ENCODE measurements around the gene AREL1.

Gene AREL1

DNA sequence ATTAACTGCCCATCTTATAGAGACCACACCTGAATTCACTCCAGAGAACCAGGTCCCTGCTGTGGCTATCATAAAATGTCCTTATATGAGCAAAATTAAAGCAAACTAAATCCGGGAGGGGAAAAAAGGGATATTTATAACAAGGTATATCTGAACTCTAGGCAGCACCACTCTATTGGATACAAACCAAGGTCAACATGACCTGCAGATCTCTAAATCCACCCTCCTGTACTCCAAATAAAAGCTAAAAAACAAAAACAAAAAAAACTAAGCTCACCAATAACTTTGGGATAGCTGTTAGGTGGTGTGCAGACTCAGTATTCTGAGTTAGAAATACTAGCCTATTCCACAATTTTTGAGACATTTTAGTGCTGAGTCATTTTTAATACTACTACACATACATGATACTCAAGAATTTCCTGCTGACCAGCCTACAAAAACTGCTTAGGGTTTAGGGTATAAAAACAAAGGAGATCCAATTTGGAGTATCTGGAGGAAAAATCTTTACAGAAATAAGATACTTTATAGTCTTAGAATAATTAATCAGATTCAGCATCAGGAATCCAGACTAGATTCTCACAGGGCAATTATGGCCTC, 54.2 kb downstream of the AREL1 start:
- H3K4me3 Mint-ChIP-seq, result no peak overlapping the region
- no peaks in the 10 kb centered on the region for H3K9me3 Mint-ChIP-seq (ENCODE audit: low read depth)
- peaks cover 9% of the 10 kb centered on the region for H3K36me3 Mint-ChIP-seq
- H3K27me3 Mint-ChIP-seq, result no peaks in the 10 kb centered on the region
- no peak overlapping the region for H3K27ac Mint-ChIP-seq
- H3K4me1 Mint-ChIP-seq (ENCODE audit: low read depth), result no peaks in the 10 kb centered on the region

DNA sequence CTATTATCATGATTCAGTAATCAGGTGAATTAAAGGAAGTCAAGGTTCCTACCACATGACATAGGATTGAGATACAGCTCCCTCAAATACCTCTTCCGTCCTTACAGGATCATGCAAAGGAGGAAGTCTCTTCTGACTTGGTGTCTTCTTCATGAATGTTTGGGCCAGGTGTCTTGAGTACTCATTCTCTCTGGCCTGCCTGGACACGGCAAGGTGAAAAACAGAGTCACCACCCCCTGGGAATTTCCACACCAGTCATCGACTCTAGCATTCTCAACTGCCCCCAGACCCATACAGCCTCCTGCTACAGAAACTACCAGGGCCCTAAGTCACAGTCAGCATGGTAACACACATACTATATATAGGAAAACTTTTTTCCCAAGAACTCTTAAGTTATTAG, 55.9 kb downstream of the AREL1 start:
- no peaks in the 10 kb centered on the region for H3K9me3 Mint-ChIP-seq (ENCODE audit: low read depth)
- no peak overlapping the region for H3K4me3 Mint-ChIP-seq
- H3K27ac Mint-ChIP-seq, result no peak overlapping the region

GRCh38 chr14:74655599-74656395, 57.1 kb downstream of the AREL1 start:
- no peak overlapping the region for H3K4me3 Mint-ChIP-seq
- no peaks in the 10 kb centered on the region for H3K27me3 Mint-ChIP-seq
- H3K27ac Mint-ChIP-seq, result no peak overlapping the region
- H3K4me1 Mint-ChIP-seq (ENCODE audit: low read depth), result peaks cover 3% of the 10 kb centered on the region
- H3K36me3 Mint-ChIP-seq, result peaks cover 2% of the 10 kb centered on the region
- H3K9me3 Mint-ChIP-seq (ENCODE audit: low read depth), result no peaks in the 10 kb centered on the region

More for the DNA sequence above, 55.9 kb downstream of the AREL1 start:
- no peaks in the 10 kb centered on the region for H3K27me3 Mint-ChIP-seq
- peaks cover 7% of the 10 kb centered on the region for H3K36me3 Mint-ChIP-seq
- no peaks in the 10 kb centered on the region for H3K4me1 Mint-ChIP-seq (ENCODE audit: low read depth)

DNA sequence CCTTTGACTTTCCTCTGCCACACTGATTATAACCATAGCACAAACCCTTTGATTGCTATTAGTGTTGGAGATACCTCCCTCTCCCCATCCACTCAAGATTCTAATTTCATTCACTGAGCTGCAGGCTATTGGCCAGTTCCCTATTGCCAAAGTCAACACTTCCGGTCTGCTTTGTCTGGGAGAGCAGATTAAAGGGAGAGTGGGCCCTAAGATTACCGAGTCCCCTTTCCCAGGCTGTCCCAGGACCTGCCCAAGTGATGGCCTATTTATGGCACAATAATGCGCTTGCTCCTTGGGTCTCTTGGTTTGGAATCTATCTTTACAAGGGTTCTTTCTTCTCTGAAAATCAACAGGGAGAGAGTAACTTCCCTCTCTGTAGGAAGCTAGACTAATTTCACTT, 57.9 kb downstream of the AREL1 start:
- Mint-ChIP-seq H3K9me3 (ENCODE audit: low read depth) (no peaks in the 10 kb centered on the region), H3K27ac (no peak overlapping the region), H3K4me3 (no peak overlapping the region), H3K4me1 (ENCODE audit: low read depth) (peaks cover 3% of the 10 kb centered on the region), H3K27me3 (no peaks in the 10 kb centered on the region), H3K36me3 (peaks cover 2% of the 10 kb centered on the region)

- Mint-ChIP-seq H3K27ac (no peak overlapping the region), H3K36me3 (peaks cover 2% of the 10 kb centered on the region), H3K27me3 (no peaks in the 10 kb centered on the region), H3K4me3 (no peak overlapping the region), H3K4me1 (ENCODE audit: low read depth) (peaks cover 3% of the 10 kb centered on the region), H3K9me3 (ENCODE audit: low read depth) (no peaks in the 10 kb centered on the region)
These were observed 59.3 kb downstream of the AREL1 start for GRCh38 chr14:74653386-74654138.

- Mint-ChIP-seq H3K9me3 (ENCODE audit: low read depth) (no peaks in the 10 kb centered on the region), H3K4me1 (ENCODE audit: low read depth) (peaks cover 3% of the 10 kb centered on the region), H3K27me3 (no peaks in the 10 kb centered on the region), H3K27ac (peak overlapping the region; percentile 50), H3K36me3 (peaks cover 2% of the 10 kb centered on the region), H3K4me3 (no peak overlapping the region)
These were observed 60.3 kb downstream of the AREL1 start for GRCh38 chr14:74652541-74652940.

- H3K27me3 Mint-ChIP-seq, result no peaks in the 10 kb centered on the region
- H3K27ac Mint-ChIP-seq, result peak overlapping the region; percentile 16
- peaks cover 3% of the 10 kb centered on the region for H3K4me1 Mint-ChIP-seq (ENCODE audit: low read depth)
- no peak overlapping the region for H3K4me3 Mint-ChIP-seq
- no peaks in the 10 kb centered on the region for H3K9me3 Mint-ChIP-seq (ENCODE audit: low read depth)
- H3K36me3 Mint-ChIP-seq, result no peaks in the 10 kb centered on the region
These were observed 61.8 kb downstream of the AREL1 start for GRCh38 chr14:74650927-74651686.

DNA sequence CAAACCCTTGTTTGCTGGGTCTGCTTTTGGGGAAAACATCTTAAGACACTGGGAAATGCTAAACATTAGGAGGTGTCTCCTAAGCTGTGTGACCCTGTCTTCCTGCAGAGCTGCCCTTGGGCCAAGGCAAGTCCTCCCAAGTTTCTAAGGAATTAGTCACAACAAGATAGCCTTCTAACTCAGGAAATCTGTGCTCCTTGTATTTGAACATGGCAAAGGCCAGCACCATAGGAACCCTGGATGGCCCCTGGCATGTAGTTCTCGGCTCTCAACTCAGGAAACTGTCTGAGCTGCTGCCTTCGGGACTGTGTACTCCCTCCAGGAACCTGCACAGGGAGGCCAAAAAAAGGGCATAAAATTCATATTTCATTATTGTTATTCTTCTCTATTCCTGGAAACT, 63.2 kb downstream of the AREL1 start:
- H3K9me3 Mint-ChIP-seq (ENCODE audit: low read depth), result no peaks in the 10 kb centered on the region
- no peaks in the 10 kb centered on the region for H3K27me3 Mint-ChIP-seq
- no peaks in the 10 kb centered on the region for H3K36me3 Mint-ChIP-seq
- H3K4me1 Mint-ChIP-seq (ENCODE audit: low read depth), result peaks cover 3% of the 10 kb centered on the region
- no peak overlapping the region for H3K4me3 Mint-ChIP-seq
- no peak overlapping the region for H3K27ac Mint-ChIP-seq

- Mint-ChIP-seq H3K27ac (no peak overlapping the region), H3K4me1 (ENCODE audit: low read depth) (peaks cover 3% of the 10 kb centered on the region), H3K36me3 (no peaks in the 10 kb centered on the region), H3K27me3 (no peaks in the 10 kb centered on the region), H3K4me3 (no peak overlapping the region), H3K9me3 (ENCODE audit: low read depth) (no peaks in the 10 kb centered on the region)
These were observed 63.7 kb downstream of the AREL1 start for GRCh38 chr14:74649167-74649566.

DNA sequence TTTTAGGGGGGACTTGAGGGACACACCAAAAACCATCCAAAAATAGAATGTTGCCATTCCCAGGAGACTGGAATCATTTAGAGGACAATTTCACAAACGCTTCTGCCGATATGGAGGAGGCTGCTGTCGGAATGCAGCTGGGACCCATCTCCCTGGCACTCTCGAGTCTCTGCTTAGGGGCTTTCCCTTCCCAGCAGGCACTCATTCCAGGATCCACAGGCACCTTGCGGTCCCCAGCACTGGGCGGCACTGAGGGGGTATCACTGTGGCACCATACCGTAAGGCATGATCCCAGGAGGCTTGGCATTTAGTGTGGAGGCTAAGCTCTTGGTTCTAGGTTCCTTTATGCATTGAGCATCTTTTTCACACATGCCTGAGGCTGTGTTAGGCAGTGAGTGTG, 64.3 kb downstream of the AREL1 start:
- Mint-ChIP-seq H3K36me3 (no peaks in the 10 kb centered on the region), H3K4me1 (ENCODE audit: low read depth) (peaks cover 3% of the 10 kb centered on the region), H3K4me3 (no peak overlapping the region), H3K27me3 (no peaks in the 10 kb centered on the region), H3K27ac (no peak overlapping the region), H3K9me3 (ENCODE audit: low read depth) (no peaks in the 10 kb centered on the region)

GRCh38 chr14:74647678-74648461, 65.0 kb downstream of the AREL1 start:
- Mint-ChIP-seq H3K27me3 (no peaks in the 10 kb centered on the region), H3K4me1 (ENCODE audit: low read depth) (peaks cover 3% of the 10 kb centered on the region), H3K36me3 (no peaks in the 10 kb centered on the region), H3K9me3 (ENCODE audit: low read depth) (no peaks in the 10 kb centered on the region), H3K4me3 (no peak overlapping the region), H3K27ac (no peak overlapping the region)

GRCh38 chr14:74647061-74647677, 65.7 kb downstream of the AREL1 start:
- Mint-ChIP-seq H3K36me3 (no peaks in the 10 kb centered on the region), H3K9me3 (ENCODE audit: low read depth) (no peaks in the 10 kb centered on the region), H3K4me3 (no peak overlapping the region), H3K27ac (no peak overlapping the region), H3K4me1 (ENCODE audit: low read depth) (peaks cover 3% of the 10 kb centered on the region), H3K27me3 (no peaks in the 10 kb centered on the region)

- Mint-ChIP-seq H3K27ac (no peak overlapping the region), H3K4me1 (ENCODE audit: low read depth) (no peaks in the 10 kb centered on the region), H3K9me3 (ENCODE audit: low read depth) (no peaks in the 10 kb centered on the region), H3K4me3 (no peak overlapping the region), H3K27me3 (no peaks in the 10 kb centered on the region), H3K36me3 (no peaks in the 10 kb centered on the region)
These were observed 67.0 kb downstream of the AREL1 start for GRCh38 chr14:74645756-74646470.

All from activated naive CD8-positive, alpha-beta T cell (primary cell).